HG03565 (cell line): Measurements from ENCODE around the gene CRLF3.
"Not testable (repeated sequence)": the region's sequence is repeated elsewhere in the genome, so short reads cannot be mapped to it uniquely, and the experiment has no call there.

ENCODE experiments used
- ATAC-seq: cut with Tn5 transposase; IDR thresholded peaks from one replicate; pipeline ENCODE4 v1.9.1; 2021; ENCODE audit warnings: mild to moderate bottlenecking, moderate library complexity; ENCODE audit not compliant: unreplicated experiment

CRLF3 gene

GRCh38 chr17:30747621-30748020 is 76.9 kb downstream of the CRLF3 start:
- ATAC-seq = not testable (repeated sequence)

DNA sequence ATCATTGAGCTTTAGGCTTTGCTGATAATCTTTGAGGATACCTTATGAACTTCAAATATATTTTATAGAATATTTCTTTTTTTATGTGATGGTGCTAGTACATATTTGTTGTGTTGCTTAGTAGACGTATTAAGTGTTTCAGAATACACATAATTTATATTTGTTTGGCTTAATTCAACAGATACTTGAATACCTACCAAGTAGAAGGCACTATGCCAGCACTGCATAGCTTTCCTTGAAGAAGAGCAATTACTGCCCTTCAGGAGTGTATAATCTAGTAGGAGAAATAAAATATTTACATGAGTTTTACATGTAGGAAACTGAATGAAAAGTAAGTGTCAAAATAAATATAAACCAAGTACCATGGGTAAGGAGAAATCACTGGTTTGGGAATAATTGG is 81.8 kb downstream of the CRLF3 start:
- ATAC-seq = not testable (repeated sequence)

- ATAC-seq = not testable (repeated sequence)
Measured at GRCh38 chr17:30736371-30736770, 88.1 kb downstream of the CRLF3 start.

GRCh38 chr17:30735644-30736043 is 88.8 kb downstream of the CRLF3 start:
- not testable (repeated sequence) for ATAC-seq

DNA sequence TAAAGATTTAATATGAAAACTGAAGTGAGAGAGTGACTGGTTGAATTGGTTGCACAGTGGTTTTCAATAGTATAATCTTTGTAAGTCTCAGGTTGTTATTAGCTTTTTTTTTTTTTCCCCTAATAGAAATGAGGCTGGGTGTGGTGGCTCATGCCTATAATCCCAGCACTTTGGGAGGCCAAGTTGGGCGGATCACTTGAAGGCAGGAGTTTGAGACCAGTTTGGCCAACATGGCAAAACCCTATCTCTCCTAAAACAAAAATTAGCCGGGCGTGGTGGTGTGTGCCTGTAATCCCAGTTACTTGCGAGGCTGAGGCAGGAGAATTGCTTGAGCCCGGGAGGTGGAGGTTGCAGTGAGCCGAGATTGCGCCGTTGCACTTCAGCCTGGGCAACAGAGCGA is 89.3 kb downstream of the CRLF3 start:
- ATAC-seq = not testable (repeated sequence)

GRCh38 chr17:30734153-30734552 is 90.3 kb downstream of the CRLF3 start:
- ATAC-seq = not testable (repeated sequence)
